Left hindlimb (tissue), 1 donor: ENCODE results near the gene GDPD5.
A peak's percentile ranks its signal among the peaks of the same experiment; 100 is the strongest.

Experiments used
- DNase-seq: peaks from one replicate; pipeline ENCODE4 v3.0.0-alpha.2; 2018

Gene GDPD5

GRCh38 chr11:75558939-75559843 lies 33.5 kb upstream of the GDPD5 start:
- peak; percentile 86 for DNase-seq

- peak; percentile 91 for DNase-seq
Measured at GRCh38 chr11:75557666-75558494, 32.1 kb upstream of the GDPD5 start.

GRCh38 chr11:75556275-75556674 lies 30.5 kb upstream of the GDPD5 start:
- no peak for DNase-seq

- no peak for DNase-seq
Measured at GRCh38 chr11:75555079-75555811, 29.5 kb upstream of the GDPD5 start.

GRCh38 chr11:75554258-75555022 lies 28.7 kb upstream of the GDPD5 start:
- DNase-seq, result peak; percentile 99

GRCh38 chr11:75553889-75554257 lies 28.1 kb upstream of the GDPD5 start:
- DNase-seq, result no peak

- DNase-seq, result no peak
Measured at GRCh38 chr11:75553182-75553581, 27.4 kb upstream of the GDPD5 start.

- no peak for DNase-seq
Measured at GRCh38 chr11:75549370-75549958, 23.7 kb upstream of the GDPD5 start.

- peak; percentile 62 for DNase-seq
Measured at GRCh38 chr11:75548595-75549272, 23.0 kb upstream of the GDPD5 start.

- peak; percentile 79 for DNase-seq
Measured at GRCh38 chr11:75547617-75548058, 21.9 kb upstream of the GDPD5 start.

GRCh38 chr11:75547177-75547576 lies 21.4 kb upstream of the GDPD5 start:
- no peak for DNase-seq

- DNase-seq, result no peak
Measured at GRCh38 chr11:75543806-75544205, 18.1 kb upstream of the GDPD5 start.

GRCh38 chr11:75542088-75542438 lies 16.3 kb upstream of the GDPD5 start:
- DNase-seq, result no peak

GRCh38 chr11:75541193-75542087 lies 15.7 kb upstream of the GDPD5 start:
- DNase-seq, result no peak

- DNase-seq, result no peak
Measured at GRCh38 chr11:75539459-75540334, 14.0 kb upstream of the GDPD5 start.

- no peak for DNase-seq
Measured at GRCh38 chr11:75538150-75538942, 12.6 kb upstream of the GDPD5 start.

GRCh38 chr11:75537740-75538139 lies 12.0 kb upstream of the GDPD5 start:
- no peak for DNase-seq
